Measurements from ENCODE around the gene DPPA4. TPM values are rescaled to one million over a fixed set of nuclear protein-coding genes. Genes with fewer than 3 reads are reported as not detected.

DPPA4 gene
- total RNA-seq, 1 experiment from 2014 or later = not detected

DNA sequence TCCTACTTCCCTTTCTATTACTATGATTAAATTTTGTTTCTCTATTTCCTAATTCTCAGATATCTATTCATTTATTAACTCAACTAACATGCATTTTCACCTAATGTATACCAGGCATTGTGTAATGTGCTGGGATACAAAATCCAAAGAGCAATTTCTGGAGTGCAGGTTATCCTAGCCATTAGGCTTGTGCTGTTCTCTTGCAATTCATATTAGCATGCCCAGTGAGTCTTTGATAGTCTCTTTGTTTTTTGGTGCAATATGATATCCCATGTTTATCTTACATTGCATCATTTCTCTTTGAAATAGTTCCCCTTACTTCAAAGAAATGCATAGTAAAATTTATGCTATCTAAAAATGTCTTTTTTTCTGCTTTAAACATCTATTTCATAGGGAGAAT lies 13.9 kb upstream of the DPPA4 start:
- Histone ChIP-seq H3K27ac (ENCODE audit: low read length) (no peak overlapping the region), H3K4me1 (ENCODE audit: low read length) (peaks cover 7% of the 10 kb centered on the region), H3K36me3 (ENCODE audit: insufficient read depth, low read length) (no peaks in the 10 kb centered on the region), H3K79me2 (ENCODE audit: low read length) (no peaks in the 10 kb centered on the region), H3K4me2 (ENCODE audit: low read depth, low read length, poor library complexity, severe bottlenecking) (no peak overlapping the region), H3K9me3 (ENCODE audit: low read length) (no peaks in the 10 kb centered on the region), H3K27me3 (ENCODE audit: low read length) (no peaks in the 10 kb centered on the region), H2AFZ (ENCODE audit: low read length) (no peak overlapping the region), H3K9ac (ENCODE audit: low read length) (no peak overlapping the region), H3K9me2 (replicated peaks; ENCODE audit: insufficient read depth, low read length) (no peaks in the 10 kb centered on the region), H4K20me1 (ENCODE audit: insufficient read depth, low read depth, low read length) (no peaks in the 10 kb centered on the region), H3K4me3 (ENCODE audit: low read length) (no peak overlapping the region)
- no peak for DNase-seq

GRCh38 chr3:109346770-109347295 lies 9.5 kb upstream of the DPPA4 start:
- Histone ChIP-seq H4K20me1 (ENCODE audit: insufficient read depth, low read depth, low read length) (no peaks in the 10 kb centered on the region), H3K9me3 (ENCODE audit: low read length) (no peaks in the 10 kb centered on the region), H3K36me3 (ENCODE audit: insufficient read depth, low read length) (no peaks in the 10 kb centered on the region), H3K27ac (ENCODE audit: low read length) (no peak overlapping the region), H3K4me3 (ENCODE audit: low read length) (no peak overlapping the region), H3K9ac (ENCODE audit: low read length) (no peak overlapping the region), H3K9me2 (replicated peaks; ENCODE audit: insufficient read depth, low read length) (no peaks in the 10 kb centered on the region), H3K4me1 (ENCODE audit: low read length) (no peaks in the 10 kb centered on the region), H3K4me2 (ENCODE audit: low read depth, low read length, poor library complexity, severe bottlenecking) (no peak overlapping the region), H3K27me3 (ENCODE audit: low read length) (no peaks in the 10 kb centered on the region), H3K79me2 (ENCODE audit: low read length) (no peaks in the 10 kb centered on the region), H2AFZ (ENCODE audit: low read length) (no peak overlapping the region)
- DNase-seq = no peak

- DNase-seq = no peak
- Histone ChIP-seq H3K4me2 (ENCODE audit: low read depth, low read length, poor library complexity, severe bottlenecking) (no peak overlapping the region), H3K27ac (ENCODE audit: low read length) (no peak overlapping the region), H3K9me3 (ENCODE audit: low read length) (no peaks in the 10 kb centered on the region), H3K9me2 (replicated peaks; ENCODE audit: insufficient read depth, low read length) (no peaks in the 10 kb centered on the region), H3K36me3 (ENCODE audit: insufficient read depth, low read length) (no peaks in the 10 kb centered on the region), H3K27me3 (ENCODE audit: low read length) (no peaks in the 10 kb centered on the region), H3K4me3 (ENCODE audit: low read length) (no peak overlapping the region), H3K9ac (ENCODE audit: low read length) (no peak overlapping the region), H3K79me2 (ENCODE audit: low read length) (no peaks in the 10 kb centered on the region), H4K20me1 (ENCODE audit: insufficient read depth, low read depth, low read length) (no peaks in the 10 kb centered on the region), H2AFZ (ENCODE audit: low read length) (no peak overlapping the region), H3K4me1 (ENCODE audit: low read length) (no peaks in the 10 kb centered on the region)
These were observed 8.8 kb upstream of the DPPA4 start for GRCh38 chr3:109346099-109346498.

DNA sequence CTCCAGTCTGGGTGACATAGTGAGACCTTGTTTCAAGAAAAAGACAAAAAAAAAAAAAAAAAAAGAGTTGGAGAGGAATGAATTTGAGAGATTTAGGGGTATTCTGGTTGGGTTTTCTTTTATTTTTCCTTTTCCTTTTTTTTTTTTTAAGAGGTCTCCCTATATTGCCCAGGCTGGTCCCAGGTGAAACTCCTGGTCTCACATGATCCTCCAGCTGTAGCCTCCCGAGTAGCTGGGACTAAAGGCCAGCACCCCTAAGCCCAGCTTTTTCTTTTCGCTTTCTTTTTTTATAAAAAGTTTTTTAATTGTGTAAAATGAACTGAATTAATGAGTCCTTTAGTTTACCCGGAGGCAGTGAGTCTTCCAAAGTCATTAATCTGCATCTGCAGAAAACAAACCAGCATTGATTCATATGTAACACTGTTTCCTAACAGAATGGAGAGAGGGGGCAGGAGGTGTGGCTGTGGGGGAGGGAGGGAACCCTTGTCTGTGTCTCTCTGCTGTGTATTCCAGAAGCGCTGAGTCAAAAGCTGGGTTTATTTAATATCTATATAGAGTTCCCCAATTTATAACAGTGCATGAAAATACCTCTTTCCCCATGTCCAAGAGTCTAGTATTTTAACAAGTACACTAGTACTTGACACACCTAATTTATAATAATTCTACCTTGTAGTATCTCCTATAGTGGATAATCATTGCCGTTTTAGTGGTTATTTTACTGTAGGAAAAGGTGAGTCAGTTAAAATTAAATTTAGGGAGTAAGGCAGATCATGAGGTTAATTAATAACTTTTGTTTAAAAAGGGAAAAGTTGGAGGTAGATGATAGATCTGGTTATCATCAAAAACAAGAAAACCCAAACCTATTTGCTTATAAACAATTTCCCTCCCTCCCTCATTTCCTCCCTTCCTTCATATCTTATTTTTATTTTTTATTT lies 2.6 kb upstream of the DPPA4 start:
- no peaks in the 10 kb centered on the region for H3K4me1 ChIP-seq (ENCODE audit: low read length)
- H3K9me2 ChIP-seq (replicated peaks; ENCODE audit: insufficient read depth, low read length) = no peaks in the 10 kb centered on the region
- no peaks in the 10 kb centered on the region for H4K20me1 ChIP-seq (ENCODE audit: insufficient read depth, low read depth, low read length)
- no peak overlapping the region for H3K4me3 ChIP-seq (ENCODE audit: low read length)
- no peak overlapping the region for H3K27ac ChIP-seq (ENCODE audit: low read length)
- H2AFZ ChIP-seq (ENCODE audit: low read length) = no peak overlapping the region
- DNase-seq = no peak
- H3K9me3 ChIP-seq (ENCODE audit: low read length) = no peaks in the 10 kb centered on the region
- H3K9ac ChIP-seq (ENCODE audit: low read length) = no peak overlapping the region
- H3K27me3 ChIP-seq (ENCODE audit: low read length) = no peaks in the 10 kb centered on the region
- H3K79me2 ChIP-seq (ENCODE audit: low read length) = no peaks in the 10 kb centered on the region
- no peak overlapping the region for H3K4me2 ChIP-seq (ENCODE audit: low read depth, low read length, poor library complexity, severe bottlenecking)
- no peaks in the 10 kb centered on the region for H3K36me3 ChIP-seq (ENCODE audit: insufficient read depth, low read length)

DNA sequence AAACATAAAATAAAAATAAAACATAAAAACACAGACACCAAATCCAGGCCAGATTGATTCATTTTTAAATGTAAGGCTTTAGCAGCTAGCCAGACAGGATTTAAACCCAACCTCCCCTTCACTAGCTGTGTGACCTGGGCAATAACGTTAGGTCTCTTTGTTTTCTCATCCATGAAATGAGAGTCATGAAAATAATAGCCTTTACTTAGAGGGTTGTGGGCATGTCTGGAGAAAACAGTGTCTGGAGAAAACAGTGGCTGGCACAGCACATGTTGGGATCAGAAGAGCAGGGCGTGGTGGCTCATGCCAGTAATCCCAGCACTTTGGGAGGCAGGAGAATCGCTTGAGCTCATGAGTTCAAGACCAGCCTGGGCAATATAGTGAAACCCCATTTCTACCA lies 1.9 kb upstream of the DPPA4 start:
- Histone ChIP-seq H3K36me3 (ENCODE audit: insufficient read depth, low read length) (no peaks in the 10 kb centered on the region), H3K27me3 (ENCODE audit: low read length) (no peaks in the 10 kb centered on the region), H3K9me2 (replicated peaks; ENCODE audit: insufficient read depth, low read length) (no peaks in the 10 kb centered on the region), H3K79me2 (ENCODE audit: low read length) (no peaks in the 10 kb centered on the region), H3K4me2 (ENCODE audit: low read depth, low read length, poor library complexity, severe bottlenecking) (no peak overlapping the region), H3K4me1 (ENCODE audit: low read length) (no peaks in the 10 kb centered on the region), H3K27ac (ENCODE audit: low read length) (no peak overlapping the region), H4K20me1 (ENCODE audit: insufficient read depth, low read depth, low read length) (no peaks in the 10 kb centered on the region), H3K9ac (ENCODE audit: low read length) (no peak overlapping the region), H3K9me3 (ENCODE audit: low read length) (no peaks in the 10 kb centered on the region), H3K4me3 (ENCODE audit: low read length) (no peak overlapping the region), H2AFZ (ENCODE audit: low read length) (no peak overlapping the region)
- no peak for DNase-seq

DNA sequence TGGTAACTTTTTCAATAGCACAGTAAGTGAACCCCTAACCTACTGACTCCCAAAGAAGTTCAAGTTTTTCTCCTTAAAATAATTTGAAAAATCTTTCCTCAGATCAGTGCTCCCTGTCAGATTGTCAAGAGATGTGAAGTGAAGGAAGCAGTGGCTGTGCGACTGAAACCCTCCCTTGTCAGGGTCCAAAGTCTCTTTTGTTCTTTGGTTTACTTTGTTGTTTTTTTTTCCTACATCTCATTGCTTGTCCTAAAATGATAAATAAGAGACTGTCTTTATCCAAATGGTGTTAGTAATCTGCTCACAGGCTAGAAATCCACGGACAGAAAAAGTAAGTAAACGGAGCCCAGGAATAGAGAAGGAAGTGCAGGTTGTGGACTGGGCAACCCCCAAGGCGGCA lies 976 bp upstream of the DPPA4 start:
- no peaks in the 10 kb centered on the region for H3K4me1 ChIP-seq (ENCODE audit: low read length)

DNA sequence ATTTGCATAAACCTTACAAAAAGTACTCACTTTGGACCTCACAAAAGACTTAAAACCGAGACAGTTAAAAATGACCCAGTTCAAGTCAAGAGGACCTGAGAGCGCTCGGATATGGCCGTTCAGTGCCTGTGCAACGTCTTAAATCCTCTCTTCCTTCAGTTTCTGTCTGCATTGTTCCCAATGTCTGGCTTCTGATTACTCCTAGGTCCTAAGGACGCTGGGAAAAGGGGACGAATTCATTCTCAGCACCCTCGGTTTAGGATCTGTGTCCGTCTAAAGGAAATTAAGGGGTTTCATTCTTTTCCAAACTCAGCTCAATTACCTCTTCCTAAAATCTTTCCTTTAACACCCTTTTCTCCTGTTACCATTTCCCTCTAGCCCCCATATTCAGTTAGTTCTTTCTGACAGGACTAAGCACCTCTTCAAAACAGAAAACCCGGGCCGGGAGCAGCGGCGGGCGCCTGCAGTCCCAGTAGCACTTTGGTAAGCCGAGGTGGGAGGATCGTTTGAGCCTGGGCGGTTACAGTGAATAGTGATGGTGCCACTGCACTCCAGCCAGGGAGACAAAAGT lies 970 bp downstream of the DPPA4 start:
- no peaks in the 10 kb centered on the region for H4K20me1 ChIP-seq (ENCODE audit: insufficient read depth, low read depth, low read length)
- H3K9me2 ChIP-seq (replicated peaks; ENCODE audit: insufficient read depth, low read length) = no peaks in the 10 kb centered on the region
- H3K79me2 ChIP-seq (ENCODE audit: low read length) = no peaks in the 10 kb centered on the region
- H3K27me3 ChIP-seq (ENCODE audit: low read length) = no peaks in the 10 kb centered on the region
- no peak for DNase-seq
- H3K9ac ChIP-seq (ENCODE audit: low read length) = no peak overlapping the region
- no peaks in the 10 kb centered on the region for H3K36me3 ChIP-seq (ENCODE audit: insufficient read depth, low read length)
- no peaks in the 10 kb centered on the region for H3K4me1 ChIP-seq (ENCODE audit: low read length)
- H3K4me3 ChIP-seq (ENCODE audit: low read length) = no peak overlapping the region
- no peak overlapping the region for H3K4me2 ChIP-seq (ENCODE audit: low read depth, low read length, poor library complexity, severe bottlenecking)
- H2AFZ ChIP-seq (ENCODE audit: low read length) = no peak overlapping the region
- no peak overlapping the region for H3K27ac ChIP-seq (ENCODE audit: low read length)
- H3K9me3 ChIP-seq (ENCODE audit: low read length) = no peaks in the 10 kb centered on the region

More for the DNA sequence above, 976 bp upstream of the DPPA4 start:
- H3K4me2 ChIP-seq (ENCODE audit: low read depth, low read length, poor library complexity, severe bottlenecking) = no peak overlapping the region
- H3K79me2 ChIP-seq (ENCODE audit: low read length) = no peaks in the 10 kb centered on the region
- no peaks in the 10 kb centered on the region for H3K9me3 ChIP-seq (ENCODE audit: low read length)
- H3K27ac ChIP-seq (ENCODE audit: low read length) = no peak overlapping the region
- no peaks in the 10 kb centered on the region for H3K27me3 ChIP-seq (ENCODE audit: low read length)
- H3K36me3 ChIP-seq (ENCODE audit: insufficient read depth, low read length) = no peaks in the 10 kb centered on the region
- H3K9me2 ChIP-seq (replicated peaks; ENCODE audit: insufficient read depth, low read length) = no peaks in the 10 kb centered on the region
- H3K9ac ChIP-seq (ENCODE audit: low read length) = no peak overlapping the region
- no peaks in the 10 kb centered on the region for H4K20me1 ChIP-seq (ENCODE audit: insufficient read depth, low read depth, low read length)
- no peak overlapping the region for H2AFZ ChIP-seq (ENCODE audit: low read length)
- no peak overlapping the region for H3K4me3 ChIP-seq (ENCODE audit: low read length)
- DNase-seq = no peak

DNA sequence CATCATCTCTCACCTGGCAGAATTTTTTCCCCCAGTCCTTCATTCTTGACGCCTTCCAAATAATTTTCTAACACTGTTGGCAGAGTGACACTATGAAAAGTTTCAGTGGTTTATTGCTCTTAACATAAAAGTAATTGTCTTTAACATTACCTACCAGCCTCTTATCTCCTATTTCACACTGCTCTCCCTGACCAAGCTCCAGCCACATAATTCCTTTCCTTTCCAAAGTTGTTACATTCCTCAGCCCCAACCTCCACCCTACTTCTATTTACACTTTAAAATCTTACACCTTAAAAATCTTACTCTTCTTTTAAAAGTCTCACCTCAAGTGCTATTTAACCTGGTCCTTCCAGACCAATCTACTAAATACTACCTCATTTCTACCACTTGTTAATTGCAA lies 2.8 kb downstream of the DPPA4 start:
- H3K4me1 ChIP-seq (ENCODE audit: low read length) = no peaks in the 10 kb centered on the region
- no peaks in the 10 kb centered on the region for H3K36me3 ChIP-seq (ENCODE audit: insufficient read depth, low read length)
- H3K4me3 ChIP-seq (ENCODE audit: low read length) = no peak overlapping the region
- H3K9me3 ChIP-seq (ENCODE audit: low read length) = no peaks in the 10 kb centered on the region
- H2AFZ ChIP-seq (ENCODE audit: low read length) = no peak overlapping the region
- H3K9me2 ChIP-seq (replicated peaks; ENCODE audit: insufficient read depth, low read length) = no peaks in the 10 kb centered on the region
- DNase-seq = no peak
- H3K27ac ChIP-seq (ENCODE audit: low read length) = no peak overlapping the region
- no peak overlapping the region for H3K9ac ChIP-seq (ENCODE audit: low read length)
- H3K79me2 ChIP-seq (ENCODE audit: low read length) = no peaks in the 10 kb centered on the region
- no peak overlapping the region for H3K4me2 ChIP-seq (ENCODE audit: low read depth, low read length, poor library complexity, severe bottlenecking)
- H3K27me3 ChIP-seq (ENCODE audit: low read length) = no peaks in the 10 kb centered on the region
- no peaks in the 10 kb centered on the region for H4K20me1 ChIP-seq (ENCODE audit: insufficient read depth, low read depth, low read length)
